ENCODE results near the gene TEF.

- TF ChIP-seq, protein P1, sequence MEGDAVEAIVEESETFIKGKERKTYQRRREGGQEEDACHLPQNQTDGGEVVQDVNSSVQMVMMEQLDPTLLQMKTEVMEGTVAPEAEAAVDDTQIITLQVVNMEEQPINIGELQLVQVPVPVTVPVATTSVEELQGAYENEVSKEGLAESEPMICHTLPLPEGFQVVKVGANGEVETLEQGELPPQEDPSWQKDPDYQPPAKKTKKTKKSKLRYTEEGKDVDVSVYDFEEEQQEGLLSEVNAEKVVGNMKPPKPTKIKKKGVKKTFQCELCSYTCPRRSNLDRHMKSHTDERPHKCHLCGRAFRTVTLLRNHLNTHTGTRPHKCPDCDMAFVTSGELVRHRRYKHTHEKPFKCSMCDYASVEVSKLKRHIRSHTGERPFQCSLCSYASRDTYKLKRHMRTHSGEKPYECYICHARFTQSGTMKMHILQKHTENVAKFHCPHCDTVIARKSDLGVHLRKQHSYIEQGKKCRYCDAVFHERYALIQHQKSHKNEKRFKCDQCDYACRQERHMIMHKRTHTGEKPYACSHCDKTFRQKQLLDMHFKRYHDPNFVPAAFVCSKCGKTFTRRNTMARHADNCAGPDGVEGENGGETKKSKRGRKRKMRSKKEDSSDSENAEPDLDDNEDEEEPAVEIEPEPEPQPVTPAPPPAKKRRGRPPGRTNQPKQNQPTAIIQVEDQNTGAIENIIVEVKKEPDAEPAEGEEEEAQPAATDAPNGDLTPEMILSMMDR (conservative IDR thresholded peaks at IDR 0.05): no peak
- TF ChIP-seq ZFX (IDR thresholded peaks at IDR 0.05): no peak
Measured at GRCh38 chr22:41381329-41382097, at the start of gene TEF.
